Endodermal cell (in vitro differentiated cells): ENCODE data around the gene TMEM144. TPM values are rescaled to one million over a fixed set of nuclear protein-coding genes. Genes with fewer than 3 reads are reported as not detected.

Source experiments
- DNase-seq: peaks from one replicate; pipeline ENCODE4 v3.0.0-alpha.2; 2017
- H3K27ac ChIP-seq: 2 replicates; pipeline ENCODE4 v1.5.1; 2013; ENCODE audit warnings: mild to moderate bottlenecking, low read depth, low read length, moderate library complexity
- H3K27me3 ChIP-seq: 2 replicates; pipeline ENCODE4 v1.6.1; 2013; ENCODE audit warnings: mild to moderate bottlenecking, low read length, moderate library complexity; ENCODE audit not compliant: insufficient read depth, control insufficient read depth, poor library complexity, severe bottlenecking
- H3K36me3 ChIP-seq: 2 replicates; pipeline ENCODE4 v1.7.0; 2013; ENCODE audit warnings: mild to moderate bottlenecking, low read length, moderate library complexity; ENCODE audit not compliant: control insufficient read depth, insufficient read depth
- H3K4me1 ChIP-seq: one replicate; pipeline ENCODE4 v1.7.0; 2013; ENCODE audit warnings: low read length; ENCODE audit not compliant: control insufficient read depth, insufficient read depth
- H3K4me3 ChIP-seq: 2 replicates; pipeline ENCODE4 v1.5.1; 2013; ENCODE audit warnings: mild to moderate bottlenecking, low read length, moderate library complexity
- H3K9ac ChIP-seq: 2 replicates; pipeline ENCODE4 v1.6.1; 2013; ENCODE audit warnings: mild to moderate bottlenecking, low read length, moderate library complexity; ENCODE audit not compliant: poor library complexity, severe bottlenecking; ENCODE audit errors: extremely low read depth
- H3K9me3 ChIP-seq: 2 replicates; pipeline ENCODE4 v1.6.1; 2013; ENCODE audit warnings: mild to moderate bottlenecking, low read length, moderate library complexity; ENCODE audit not compliant: control insufficient read depth
- H3K27ac Mint-ChIP-seq: 2 replicates; pipeline ENCODE4 v1.8.0; 2020; ENCODE audit warnings: mixed read lengths
- H3K27me3 Mint-ChIP-seq: 2 replicates; pipeline ENCODE4 v1.8.0; 2021; ENCODE audit warnings: mild to moderate bottlenecking, mixed read lengths; ENCODE audit not compliant: insufficient read depth
- H3K36me3 Mint-ChIP-seq: 2 replicates; pipeline ENCODE4 v1.8.0; 2020; ENCODE audit warnings: low read depth, mixed read lengths
- H3K4me1 Mint-ChIP-seq: 2 replicates; pipeline ENCODE4 v1.8.0; 2020; ENCODE audit warnings: mixed read lengths
- H3K4me3 Mint-ChIP-seq: 2 replicates; pipeline ENCODE4 v1.8.0; 2020; ENCODE audit warnings: mild to moderate bottlenecking, moderate library complexity, mixed read lengths
- H3K9me3 Mint-ChIP-seq: 2 replicates; pipeline ENCODE4 v1.8.0; 2020; ENCODE audit warnings: mild to moderate bottlenecking, mixed read lengths
- CTCF ChIP-seq: fragments of 200-600 bp; sonication (generic); conservative IDR thresholded peaks from 2 replicates; pipeline ENCODE4 v1.5.0; 2021; ENCODE audit warnings: antibody characterized with exemption, mild to moderate bottlenecking
- WGBS, 2 experiments: methylation state at CpG; one replicate each; pipeline versions ENCODE4 v1.1.5 to v1.1.7; 2013; ENCODE audit warnings: missing lambda C conversion rate in 2 of 2, mixed read lengths in 1 of 2; ENCODE audit not compliant: insufficient coverage in 1 of 2, insufficient read length in 1 of 2; 5-methylcytosine and 5-hydroxymethylcytosine counted together
- total RNA-seq, 2 donors: library from RNA; stranded (reverse); fragmentation: NEBNext Ultra II Directional in 1 of 2; extraction: Animal tissue kit (Norgen Biotek cat#: 25700) in 1 of 2; gene quantifications; 2 replicates in 1 of 2; 3 replicates in 1 of 2; pipeline ENCODE4 v1.2.1, GENCODE V29; 2021

The TMEM144 gene
- total RNA-seq, 2 donors from 2014 or later: 10.6 to 20.3 TPM

- H3K9me3 Mint-ChIP-seq: peaks cover 3% of the 10 kb centered on the region
- no peak for TF ChIP-seq CTCF
- Histone ChIP-seq H3K9me3 (peaks cover 4% of the 10 kb centered on the region), H3K27ac (no peak overlapping the region), H3K9ac (no peak overlapping the region), H3K27me3 (no peaks in the 10 kb centered on the region), H3K4me3 (no peak overlapping the region), H3K4me1 (no peaks in the 10 kb centered on the region), H3K36me3 (no peaks in the 10 kb centered on the region)
- H3K27ac Mint-ChIP-seq: no peak overlapping the region
- H3K4me3 Mint-ChIP-seq: no peak overlapping the region
- H3K27me3 Mint-ChIP-seq: no peaks in the 10 kb centered on the region
- no peak for DNase-seq
- no peaks in the 10 kb centered on the region for H3K36me3 Mint-ChIP-seq
- 97 to 100% methylated on average over 1 of the region's 1 CpG for WGBS, 2 experiments
- peaks cover 7% of the 10 kb centered on the region for H3K4me1 Mint-ChIP-seq
These were observed 7.8 kb upstream of the TMEM144 start for GRCh38 chr4:158202481-158202880.

- Histone ChIP-seq H3K4me1 (no peaks in the 10 kb centered on the region), H3K36me3 (no peaks in the 10 kb centered on the region), H3K27ac (no peak overlapping the region), H3K9ac (no peak overlapping the region), H3K4me3 (no peak overlapping the region), H3K9me3 (peaks cover 4% of the 10 kb centered on the region), H3K27me3 (no peaks in the 10 kb centered on the region)
- H3K4me3 Mint-ChIP-seq: no peak overlapping the region
- no peak for DNase-seq
- no peak overlapping the region for H3K27ac Mint-ChIP-seq
- WGBS, 2 experiments: 65% methylated on average over 2 of the region's 2 CpGs; no CpG with 5 or more reads in 1 of the 2 experiments
- H3K4me1 Mint-ChIP-seq: peaks cover 7% of the 10 kb centered on the region
- H3K9me3 Mint-ChIP-seq: peaks cover 3% of the 10 kb centered on the region
- H3K27me3 Mint-ChIP-seq: no peaks in the 10 kb centered on the region
- H3K36me3 Mint-ChIP-seq: no peaks in the 10 kb centered on the region
- no peak for TF ChIP-seq CTCF
These were observed 6.8 kb upstream of the TMEM144 start for GRCh38 chr4:158203436-158203835.

GRCh38 chr4:158203929-158204328 lies 6.4 kb upstream of the TMEM144 start:
- H3K4me3 Mint-ChIP-seq: no peak overlapping the region

More at GRCh38 chr4:158203929-158204328, 6.4 kb upstream of the TMEM144 start:
- no peaks in the 10 kb centered on the region for H3K4me1 ChIP-seq
- no peak for TF ChIP-seq CTCF
- no peaks in the 10 kb centered on the region for H3K27me3 ChIP-seq
- Mint-ChIP-seq H3K36me3 (no peaks in the 10 kb centered on the region), H3K27me3 (no peaks in the 10 kb centered on the region), H3K4me1 (peaks cover 7% of the 10 kb centered on the region), H3K27ac (no peak overlapping the region), H3K9me3 (peaks cover 3% of the 10 kb centered on the region)
- 100% methylated on average over 1 of the region's 3 CpGs; no CpG with 5 or more reads in 1 of the 2 experiments for WGBS, 2 experiments
- peaks cover 4% of the 10 kb centered on the region for H3K9me3 ChIP-seq
- H3K4me3 ChIP-seq: no peak overlapping the region
- no peak overlapping the region for H3K9ac ChIP-seq
- H3K27ac ChIP-seq: no peak overlapping the region
- H3K36me3 ChIP-seq: no peaks in the 10 kb centered on the region
- DNase-seq: no peak
